H9 (cell line): ENCODE measurements around the gene SLC19A1. TPM values are rescaled to one million over a fixed set of nuclear protein-coding genes. Genes with fewer than 3 reads are reported as not detected.

ENCODE experiments used
- DNase-seq: peaks from one replicate; pipeline ENCODE4 v3.0.0-alpha.2; 2017
- H2AFZ ChIP-seq: one replicate; pipeline ENCODE4 v1.6.1; 2013; ENCODE audit warnings: mild to moderate bottlenecking, low read length, control low read depth, moderate library complexity
- H2AK5ac ChIP-seq: 2 replicates; pipeline ENCODE4 v1.6.1; 2013; ENCODE audit warnings: low read length, control low read depth, mixed read lengths; ENCODE audit not compliant: insufficient read length
- H2BK120ac ChIP-seq: one replicate; pipeline ENCODE4 v1.6.1; 2013; ENCODE audit warnings: low read depth, mild to moderate bottlenecking, low read length, control low read depth, inconsistent platforms; ENCODE audit not compliant: poor library complexity, severe bottlenecking
- H2BK12ac ChIP-seq: 2 replicates; pipeline ENCODE4 v1.6.1; 2013; ENCODE audit warnings: low read length, control low read depth, mixed read lengths, low read depth; ENCODE audit not compliant: insufficient read length
- H2BK15ac ChIP-seq: 2 replicates; pipeline ENCODE4 v1.6.1; 2013; ENCODE audit warnings: low read depth, low read length, control low read depth
- H2BK20ac ChIP-seq: one replicate; pipeline ENCODE4 v1.6.1; 2013; ENCODE audit warnings: low read depth, mild to moderate bottlenecking, low read length, control low read depth, inconsistent platforms; ENCODE audit not compliant: poor library complexity, severe bottlenecking
- H2BK5ac ChIP-seq: 2 replicates; pipeline ENCODE4 v1.6.1; 2013; ENCODE audit warnings: low read length, control low read depth, mixed read lengths; ENCODE audit not compliant: insufficient read length
- H3K14ac ChIP-seq: 2 replicates; pipeline ENCODE4 v1.6.1; 2013; ENCODE audit warnings: low read length, control low read depth; ENCODE audit not compliant: insufficient read depth
- H3K18ac ChIP-seq: 2 replicates; pipeline ENCODE4 v1.6.1; 2013; ENCODE audit warnings: low read depth, mild to moderate bottlenecking, mixed read lengths, low read length, control low read depth; ENCODE audit not compliant: insufficient read length
- H3K23ac ChIP-seq: 2 replicates; pipeline ENCODE4 v1.6.1; 2013; ENCODE audit warnings: low read length, control low read depth, mixed read lengths, low read depth; ENCODE audit not compliant: insufficient read length
- H3K23me2 ChIP-seq: 2 replicates; pipeline ENCODE4 v1.6.1; 2013; ENCODE audit warnings: low read depth, mild to moderate bottlenecking, mixed read lengths, low read length, control low read depth; ENCODE audit not compliant: insufficient read length, poor library complexity, severe bottlenecking
- H3K27ac ChIP-seq: 2 replicates; pipeline ENCODE4 v1.5.1; 2013; ENCODE audit warnings: low read length, control low read depth, mixed read lengths, low read depth; ENCODE audit not compliant: insufficient read length
- H3K27me3 ChIP-seq: 2 replicates; pipeline ENCODE4 v1.6.1; 2013; ENCODE audit warnings: low read length, control low read depth, inconsistent platforms; ENCODE audit not compliant: insufficient read depth
- H3K4ac ChIP-seq: 2 replicates; pipeline ENCODE4 v1.6.1; 2013; ENCODE audit warnings: low read depth, mild to moderate bottlenecking, control low read depth, inconsistent platforms, low read length, moderate library complexity
- H3K4me1 ChIP-seq: 2 replicates; pipeline ENCODE4 v1.6.1; 2013; ENCODE audit warnings: low read length, control low read depth, inconsistent platforms; ENCODE audit not compliant: insufficient read depth
- H3K4me2 ChIP-seq: 2 replicates; pipeline ENCODE4 v1.6.1; 2013; ENCODE audit warnings: low read length, control low read depth, mixed read lengths; ENCODE audit not compliant: insufficient read length, insufficient read depth
- H3K56ac ChIP-seq: 2 replicates; pipeline ENCODE4 v1.6.1; 2013; ENCODE audit warnings: low read depth, mild to moderate bottlenecking, mixed read lengths, low read length, control low read depth; ENCODE audit not compliant: insufficient read length
- H3K79me1 ChIP-seq: 2 replicates; pipeline ENCODE4 v1.6.1; 2013; ENCODE audit warnings: low read depth, mild to moderate bottlenecking, moderate library complexity, low read length, control low read depth, inconsistent platforms; ENCODE audit not compliant: insufficient read depth, poor library complexity, severe bottlenecking
- H3K79me2 ChIP-seq: 2 replicates; pipeline ENCODE4 v1.6.1; 2013; ENCODE audit warnings: low read length, control low read depth, inconsistent platforms; ENCODE audit not compliant: insufficient read depth
- H3K9ac ChIP-seq: 2 replicates; pipeline ENCODE4 v1.6.1; 2013; ENCODE audit warnings: low read length, control low read depth, mixed read lengths; ENCODE audit not compliant: insufficient read length; ENCODE audit errors: extremely low read depth
- H3K9me3 ChIP-seq: one replicate; pipeline ENCODE4 v1.6.1; 2013; ENCODE audit warnings: low read depth, low read length, inconsistent platforms; ENCODE audit not compliant: control insufficient read depth
- H3T11ph ChIP-seq: one replicate; pipeline ENCODE4 v1.6.1; 2013; ENCODE audit warnings: mild to moderate bottlenecking, low read length, control low read depth, inconsistent platforms
- H4K20me1 ChIP-seq: one replicate; pipeline ENCODE4 v1.6.1; 2013; ENCODE audit not compliant: control insufficient read depth, insufficient read length, insufficient read depth
- H4K5ac ChIP-seq: 2 replicates; pipeline ENCODE4 v1.6.1; 2013; ENCODE audit warnings: low read depth, mild to moderate bottlenecking, mixed read lengths, low read length, control low read depth; ENCODE audit not compliant: insufficient read length
- H4K8ac ChIP-seq: replicated peaks from 2 replicates; pipeline ENCODE4 v1.6.1; 2013; ENCODE audit warnings: low read length, control low read depth, mixed read lengths, low read depth; ENCODE audit not compliant: insufficient read length
- H4K91ac ChIP-seq: 2 replicates; pipeline ENCODE4 v1.6.1; 2013; ENCODE audit warnings: low read depth, mild to moderate bottlenecking, moderate library complexity, mixed read lengths, low read length, control low read depth; ENCODE audit not compliant: insufficient read length
- H3K27ac Mint-ChIP-seq, 3 experiments: 2 replicates in 2 of 3; 3 replicates in 1 of 3; pipeline ENCODE4 v1.8.0; 2020 to 2021; ENCODE audit warnings: mixed read lengths in 3 of 3, mild to moderate bottlenecking in 1 of 3, moderate library complexity in 1 of 3
- H3K27me3 Mint-ChIP-seq: 2 replicates; pipeline ENCODE4 v1.8.0; 2021; ENCODE audit warnings: low read depth, mild to moderate bottlenecking, moderate library complexity, mixed read lengths
- H3K36me3 Mint-ChIP-seq, 3 experiments: 2 replicates in 2 of 3; 3 replicates in 1 of 3; pipeline ENCODE4 v1.8.0; 2020 to 2021; ENCODE audit warnings: low read depth in 3 of 3, mixed read lengths in 3 of 3; ENCODE audit not compliant: insufficient read depth in 1 of 3
- H3K4me1 Mint-ChIP-seq, 2 experiments: 2 replicates each; pipeline ENCODE4 v1.8.0; 2020; ENCODE audit warnings: mixed read lengths in 2 of 2
- H3K4me3 Mint-ChIP-seq, 2 experiments: 2 replicates in 1 of 2; 3 replicates in 1 of 2; pipeline ENCODE4 v1.8.0; 2020 to 2021; ENCODE audit warnings: mild to moderate bottlenecking in 2 of 2, mixed read lengths in 2 of 2, moderate library complexity in 1 of 2
- H3K9me3 Mint-ChIP-seq, 2 experiments: 2 replicates in 1 of 2; 3 replicates in 1 of 2; pipeline ENCODE4 v1.8.0; 2020; ENCODE audit warnings: mild to moderate bottlenecking in 2 of 2, mixed read lengths in 2 of 2, moderate library complexity in 1 of 2
- CTCF ChIP-seq: fragments of 200-600 bp; sonication (generic); conservative IDR thresholded peaks from 3 replicates; pipeline ENCODE4 v1.8.0; 2021; ENCODE audit warnings: antibody characterized with exemption, mild to moderate bottlenecking
- WGBS: extraction: QIAGEN DNeasy Blood & Tissue Kit; methylation state at CpG from one replicate; pipeline ENCODE4 v1.1.7; 2013; ENCODE audit warnings: missing lambda C conversion rate, low lambda C conversion rate, mixed read lengths; ENCODE audit not compliant: insufficient read length; ENCODE audit errors: extremely low coverage; 5-methylcytosine and 5-hydroxymethylcytosine counted together
- total RNA-seq: library from RNA; stranded (reverse); gene quantifications from 2 replicates; pipeline ENCODE4 v1.2.1, GENCODE V29; 2021

SLC19A1 gene
- total RNA-seq, 1 experiment from 2014 or later, result 32.4 TPM

- Histone ChIP-seq H3K79me1 (no peaks in the 10 kb centered on the region), H2BK5ac (no peak overlapping the region), H2BK15ac (no peak overlapping the region), H3K4me1 (peaks cover 2% of the 10 kb centered on the region; the same call in 1 of the 2 replicates), H3K9me3 (no peaks in the 10 kb centered on the region), H3K4me2 (peak overlapping the region; percentile 73), H2AFZ (no peak overlapping the region), H4K20me1 (no peaks in the 10 kb centered on the region), H2AK5ac (no peak overlapping the region), H3K27ac (no peak overlapping the region), H3K18ac (no peak overlapping the region), H3K27me3 (no peaks in the 10 kb centered on the region), H2BK12ac (no peak overlapping the region), H4K91ac (no peak overlapping the region), H2BK120ac (no peak overlapping the region), H3K9ac (no peak overlapping the region), H3K23ac (no peak overlapping the region), H2BK20ac (no peak overlapping the region), H3K23me2 (no peaks in the 10 kb centered on the region), H3T11ph (no peak overlapping the region), H3K14ac (no peak overlapping the region), H3K56ac (no peak overlapping the region), H4K8ac (no peak overlapping the region), H3K4ac (no peak overlapping the region), H3K79me2 (no peaks in the 10 kb centered on the region), H4K5ac (no peak overlapping the region)
- Mint-ChIP-seq H3K36me3 (no peaks in the 10 kb centered on the region), H3K27ac (no peak overlapping the region; a peak in 1 of 7 replicates), H3K4me1 (peaks cover 20 to 30% of the 10 kb centered on the region in 2 experiments), H3K4me3 (peak overlapping the region; percentile 61 to 67), H3K9me3 (no peaks in the 10 kb centered on the region), H3K27me3 (peaks cover 22% of the 10 kb centered on the region)
- TF ChIP-seq CTCF, result peak; percentile 75
- DNase-seq, result peak; percentile 72
- no CpG with 5 or more reads among the region's 53 CpGs for WGBS
Observed at GRCh38 chr21:45554477-45555175, 12.4 kb upstream of the SLC19A1 start.
